ENCODE data around the gene GORAB. TPM values are rescaled to one million over a fixed set of nuclear protein-coding genes. Genes with fewer than 3 reads are reported as not detected.

The GORAB gene
- total RNA-seq, 2 donors from 2014 or later = 8.7 to 12.2 TPM

DNA sequence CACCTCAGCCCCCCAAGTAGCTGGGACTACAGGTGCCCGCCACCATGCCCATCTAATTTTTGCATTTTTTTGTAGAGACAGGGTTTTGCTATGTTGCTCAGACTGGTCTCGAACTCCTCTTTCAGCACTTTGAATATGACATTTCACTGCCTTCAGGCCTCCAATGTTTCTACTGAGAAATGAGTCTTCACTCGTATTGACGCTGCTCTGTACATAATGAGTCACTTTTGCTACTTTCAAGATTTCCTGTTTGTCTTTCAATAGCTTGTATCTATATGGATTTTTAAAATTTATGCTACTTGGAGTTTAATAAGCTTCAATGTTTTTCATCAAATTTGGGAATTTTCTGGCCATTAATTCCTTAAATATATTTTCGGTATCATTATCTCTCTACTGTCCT, 64.7 kb downstream of the GORAB start:
- no peak overlapping the region for H3K27ac ChIP-seq
- DNase-seq (ENCODE audit: low spot score) = no peak
- H3K4me3 ChIP-seq = no peak overlapping the region
- 93% methylated on average over 5 of the region's 5 CpGs for WGBS
- TF ChIP-seq POLR2AphosphoS5 (IDR thresholded peaks at IDR 0.05) (no peak), POLR2A (IDR thresholded peaks at IDR 0.05) (no peak)
- TF ChIP-seq, protein P1, sequence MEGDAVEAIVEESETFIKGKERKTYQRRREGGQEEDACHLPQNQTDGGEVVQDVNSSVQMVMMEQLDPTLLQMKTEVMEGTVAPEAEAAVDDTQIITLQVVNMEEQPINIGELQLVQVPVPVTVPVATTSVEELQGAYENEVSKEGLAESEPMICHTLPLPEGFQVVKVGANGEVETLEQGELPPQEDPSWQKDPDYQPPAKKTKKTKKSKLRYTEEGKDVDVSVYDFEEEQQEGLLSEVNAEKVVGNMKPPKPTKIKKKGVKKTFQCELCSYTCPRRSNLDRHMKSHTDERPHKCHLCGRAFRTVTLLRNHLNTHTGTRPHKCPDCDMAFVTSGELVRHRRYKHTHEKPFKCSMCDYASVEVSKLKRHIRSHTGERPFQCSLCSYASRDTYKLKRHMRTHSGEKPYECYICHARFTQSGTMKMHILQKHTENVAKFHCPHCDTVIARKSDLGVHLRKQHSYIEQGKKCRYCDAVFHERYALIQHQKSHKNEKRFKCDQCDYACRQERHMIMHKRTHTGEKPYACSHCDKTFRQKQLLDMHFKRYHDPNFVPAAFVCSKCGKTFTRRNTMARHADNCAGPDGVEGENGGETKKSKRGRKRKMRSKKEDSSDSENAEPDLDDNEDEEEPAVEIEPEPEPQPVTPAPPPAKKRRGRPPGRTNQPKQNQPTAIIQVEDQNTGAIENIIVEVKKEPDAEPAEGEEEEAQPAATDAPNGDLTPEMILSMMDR (IDR thresholded peaks at IDR 0.05) = no peak
- no peaks in the 10 kb centered on the region for H3K36me3 ChIP-seq
- H3K27me3 ChIP-seq (replicated peaks; ENCODE audit: insufficient read depth) = no peaks in the 10 kb centered on the region
- H3K9me3 ChIP-seq = no peaks in the 10 kb centered on the region
- intact Hi-C loops (cut with DNase I) = no loop called here
- H3K4me1 ChIP-seq (replicated peaks) = no peaks in the 10 kb centered on the region

DNA sequence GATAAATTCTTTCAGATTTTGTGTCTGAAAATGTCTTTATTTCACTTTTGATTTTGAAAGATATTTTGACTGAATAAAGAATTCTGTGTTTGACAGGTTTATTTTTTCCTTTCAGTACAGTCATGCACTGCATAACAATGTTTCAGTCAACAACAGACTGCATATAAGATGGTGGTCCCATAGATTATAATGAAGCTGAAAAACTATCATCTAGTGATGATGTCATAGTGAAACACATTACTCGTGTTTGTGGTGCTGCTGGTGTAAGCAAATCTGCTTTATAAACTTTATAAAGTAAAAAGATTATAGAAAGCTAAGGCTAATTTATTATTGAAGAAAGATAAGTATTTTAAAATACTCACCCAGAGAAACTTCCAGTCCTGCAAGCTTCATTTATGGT, 66.7 kb downstream of the GORAB start:
- H3K4me3 ChIP-seq = no peak overlapping the region
- intact Hi-C loops (cut with DNase I) = no loop called here
- DNase-seq (ENCODE audit: low spot score) = no peak
- no peaks in the 10 kb centered on the region for H3K4me1 ChIP-seq (replicated peaks)
- H3K27me3 ChIP-seq (replicated peaks; ENCODE audit: insufficient read depth) = no peaks in the 10 kb centered on the region
- 70% methylated on average over 1 of the region's 1 CpG for WGBS
- no peak overlapping the region for H3K27ac ChIP-seq
- H3K9me3 ChIP-seq = no peaks in the 10 kb centered on the region
- no peaks in the 10 kb centered on the region for H3K36me3 ChIP-seq
- TF ChIP-seq POLR2AphosphoS5 (IDR thresholded peaks at IDR 0.05) (no peak), POLR2A (IDR thresholded peaks at IDR 0.05) (no peak)
- TF ChIP-seq, protein P1 (IDR thresholded peaks at IDR 0.05) = no peak

DNA sequence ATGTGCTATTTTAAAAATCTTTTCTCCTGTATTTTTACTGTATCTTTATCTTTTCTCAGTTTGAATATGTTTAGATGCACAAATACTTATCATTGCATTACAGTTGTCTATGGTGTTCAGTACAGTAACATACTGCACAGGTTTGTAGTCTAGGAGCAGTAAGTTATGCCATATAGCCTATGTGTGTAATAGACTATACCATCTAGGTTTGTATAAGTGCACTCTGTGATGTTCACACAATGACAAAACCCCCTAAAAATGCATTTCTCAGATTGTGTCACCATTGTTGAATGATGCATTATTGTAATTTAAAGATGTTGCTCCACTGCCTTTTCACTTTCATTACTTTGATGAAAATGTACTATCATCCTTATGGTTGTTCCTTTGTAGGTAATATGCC, 67.1 kb downstream of the GORAB start:
- no peaks in the 10 kb centered on the region for H3K9me3 ChIP-seq
- intact Hi-C loops (cut with DNase I) = no loop called here
- no peak overlapping the region for H3K27ac ChIP-seq
- TF ChIP-seq POLR2A (IDR thresholded peaks at IDR 0.05) = no peak
- H3K4me3 ChIP-seq = no peak overlapping the region
- H3K4me1 ChIP-seq (replicated peaks) = no peaks in the 10 kb centered on the region
- DNase-seq (ENCODE audit: low spot score) = no peak
- H3K36me3 ChIP-seq = no peaks in the 10 kb centered on the region
- H3K27me3 ChIP-seq (replicated peaks; ENCODE audit: insufficient read depth) = no peaks in the 10 kb centered on the region

DNA sequence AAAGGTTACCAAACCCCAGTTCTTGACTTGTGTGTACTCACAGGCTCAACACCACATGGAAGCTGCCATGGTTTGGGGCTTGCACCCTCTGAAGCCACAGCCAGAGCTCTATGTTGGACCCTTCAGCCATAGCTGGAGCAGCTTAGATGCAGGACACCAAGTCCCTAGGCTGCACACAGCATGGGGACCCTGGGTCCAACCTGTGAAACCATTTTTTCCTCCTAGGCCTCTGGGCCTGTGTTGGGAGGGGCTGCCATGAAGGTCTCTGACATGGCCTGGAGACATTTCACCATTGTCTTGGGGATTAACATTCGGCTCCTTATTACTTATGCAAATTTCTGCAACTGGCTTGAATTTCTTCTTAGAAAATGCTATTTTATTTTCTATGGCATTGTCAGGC, 69.9 kb downstream of the GORAB start:
- Histone ChIP-seq H3K4me3 (no peak overlapping the region), H3K9me3 (no peaks in the 10 kb centered on the region), H3K4me1 (replicated peaks) (no peaks in the 10 kb centered on the region), H3K36me3 (no peaks in the 10 kb centered on the region), H3K27me3 (replicated peaks; ENCODE audit: insufficient read depth) (no peaks in the 10 kb centered on the region), H3K27ac (no peak overlapping the region)
- no peak for TF ChIP-seq POLR2AphosphoS5 (IDR thresholded peaks at IDR 0.05)
- TF ChIP-seq, protein P1 (IDR thresholded peaks at IDR 0.05) = no peak
- TF ChIP-seq POLR2A (IDR thresholded peaks at IDR 0.05) = no peak
- intact Hi-C loops (cut with DNase I) = no loop called here
- 78% methylated on average over 1 of the region's 1 CpG for WGBS
- no peak for DNase-seq (ENCODE audit: low spot score)

Other genes with a start within 250 kb of the GORAB start
- 10 to 100 TPM in 1 of 2 donors, 1 to 10 TPM in 1; 7.0 to 35.2 TPM for gene PRRX1, start 132.0 kb downstream of the GORAB start, total RNA-seq

Measured in prostate gland (tissue), 2 donors.